RCC 7860 (cell line): Measurements from ENCODE around the gene RSU1.

Source experiments
- DNase-seq: peaks from one replicate; pipeline ENCODE4 v3.0.0-alpha.2; 2015; ENCODE audit warnings: low spot score
- FAIRE-seq: peaks from 2 replicates; lab custom pipeline; 2012; peaks lifted over from hg19 to GRCh38; lab: Jason Lieb, UNC

The RSU1 gene

DNA sequence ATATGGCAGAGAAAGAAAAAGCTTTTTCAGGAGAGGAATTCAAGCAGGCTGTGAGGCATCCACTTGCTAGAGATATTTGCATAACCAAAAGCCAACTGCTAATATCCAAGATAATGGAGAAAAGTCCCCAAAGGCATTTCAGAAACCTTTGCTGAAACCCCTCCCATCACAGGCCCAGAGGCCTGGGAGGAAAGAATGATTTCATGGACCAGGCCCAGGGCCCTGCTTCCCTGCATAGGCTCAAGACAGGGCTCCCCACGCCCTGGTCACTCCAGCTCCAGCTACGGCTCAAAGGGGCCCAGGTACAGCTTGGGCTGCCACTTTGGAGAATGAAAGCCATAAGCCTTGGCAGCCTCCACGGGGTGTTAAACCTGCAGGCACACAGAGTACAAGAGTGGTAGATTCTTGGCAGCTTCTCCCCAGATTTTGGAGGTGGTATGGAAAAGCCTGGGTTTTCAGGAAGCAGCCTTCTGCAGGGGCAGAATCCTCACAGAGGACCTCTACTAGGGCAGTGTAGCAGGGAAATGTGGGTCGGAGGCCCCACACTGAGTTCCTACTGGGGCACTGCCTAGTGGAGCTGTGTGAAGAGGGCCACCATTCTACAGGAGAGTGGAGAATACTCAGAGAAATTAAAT, 5.6 kb upstream of the RSU1 start:
- FAIRE-seq (no peak), DNase-seq (no peak)

DNA sequence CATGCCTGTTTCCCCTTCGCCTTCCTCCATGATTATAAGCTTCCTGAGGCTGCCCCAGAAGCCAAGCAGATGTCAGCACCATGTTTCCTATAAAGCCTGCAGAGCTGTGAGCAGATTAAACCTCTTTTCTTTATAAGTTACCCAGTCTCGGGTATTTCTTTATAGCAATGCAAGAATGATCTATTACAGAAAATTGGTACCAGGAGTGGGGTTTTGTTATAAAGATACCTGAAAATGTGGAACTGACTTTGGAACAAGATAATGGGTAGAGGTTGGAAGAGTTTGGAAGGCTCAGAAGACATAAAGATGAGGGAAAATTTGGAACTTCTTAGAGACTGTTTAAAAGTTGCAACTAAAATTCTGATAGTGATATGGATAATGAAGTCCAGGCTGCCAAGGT, 4.8 kb upstream of the RSU1 start:
- FAIRE-seq (no peak), DNase-seq (no peak)

DNA sequence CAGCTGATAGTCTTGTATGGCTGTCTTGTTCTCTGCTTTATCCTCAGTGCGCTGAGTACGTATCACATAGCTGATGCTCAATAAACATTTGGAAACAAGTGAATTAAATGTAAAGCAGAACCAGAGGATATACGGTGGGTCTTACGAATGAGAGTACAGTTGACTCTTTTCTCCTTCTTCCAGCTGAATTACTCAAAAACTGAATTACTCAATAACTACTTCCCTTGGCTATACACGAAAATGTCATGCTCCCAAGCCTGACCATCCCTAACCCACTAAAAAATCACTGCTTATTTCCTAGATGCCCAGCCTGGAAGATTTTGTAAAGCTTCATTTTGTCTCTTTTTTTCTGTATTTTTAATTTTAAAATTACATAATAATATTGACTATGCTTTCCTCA, 3.2 kb upstream of the RSU1 start:
- no peak for DNase-seq
- no peak for FAIRE-seq

DNA sequence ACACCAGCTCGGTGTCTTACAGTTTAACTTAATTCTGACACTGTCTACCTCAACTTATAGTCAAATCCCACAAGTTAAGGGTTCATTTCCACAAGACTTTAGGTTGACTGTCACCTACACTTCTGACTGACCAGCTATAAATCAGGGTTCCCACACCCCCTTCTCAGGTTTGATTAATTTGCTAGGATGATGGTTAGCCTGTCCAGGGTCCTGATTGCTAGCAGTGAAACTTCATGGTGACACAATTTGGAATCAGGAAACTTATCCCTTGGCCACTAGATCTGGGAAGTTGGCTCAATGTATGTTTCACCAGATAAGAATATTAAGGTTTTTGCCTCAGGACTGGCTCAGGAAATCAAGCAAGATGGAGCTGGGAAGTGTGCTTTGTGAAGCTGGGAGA, 2.8 kb upstream of the RSU1 start:
- DNase-seq (no peak), FAIRE-seq (no peak)

DNA sequence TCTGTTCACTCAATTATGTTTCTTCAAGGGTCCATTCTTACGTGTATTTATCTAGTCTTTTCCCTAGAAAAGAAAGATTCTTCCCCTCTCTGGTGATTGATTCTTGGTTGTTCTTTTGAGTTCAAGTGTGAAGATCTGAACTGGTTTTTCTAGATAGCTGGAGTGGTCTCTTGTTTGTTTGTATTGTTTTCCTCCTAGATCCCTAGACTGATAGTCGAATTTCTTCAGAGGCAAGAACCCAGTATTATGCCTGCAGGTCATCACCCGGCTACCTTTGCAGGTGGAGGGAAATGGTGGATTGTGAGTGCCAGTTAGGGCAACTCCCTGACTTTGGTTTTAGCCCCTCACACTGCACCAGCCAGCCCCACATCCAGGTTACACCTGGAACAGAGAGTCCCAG, 2.2 kb upstream of the RSU1 start:
- FAIRE-seq (no peak), DNase-seq (no peak)

DNA sequence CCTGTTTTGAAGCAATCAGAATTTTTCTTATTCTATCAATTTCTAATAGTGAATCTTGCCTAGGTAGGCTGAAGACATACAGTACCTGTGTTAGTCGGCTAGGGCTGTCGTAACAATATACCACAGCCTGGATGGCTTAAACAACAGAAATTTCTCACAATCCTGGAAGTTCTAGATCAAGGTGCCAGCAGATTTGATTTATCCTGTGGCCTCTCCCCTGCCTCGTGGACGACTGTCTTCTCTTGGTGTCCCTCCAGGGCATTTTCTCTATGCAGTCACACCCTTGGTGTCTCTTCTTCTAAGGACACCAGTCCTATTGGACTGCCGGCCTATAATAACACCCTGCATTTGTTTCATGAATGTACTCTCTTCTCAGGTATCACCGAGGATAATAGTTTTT, 1.8 kb upstream of the RSU1 start:
- DNase-seq (no peak), FAIRE-seq (no peak)

DNA sequence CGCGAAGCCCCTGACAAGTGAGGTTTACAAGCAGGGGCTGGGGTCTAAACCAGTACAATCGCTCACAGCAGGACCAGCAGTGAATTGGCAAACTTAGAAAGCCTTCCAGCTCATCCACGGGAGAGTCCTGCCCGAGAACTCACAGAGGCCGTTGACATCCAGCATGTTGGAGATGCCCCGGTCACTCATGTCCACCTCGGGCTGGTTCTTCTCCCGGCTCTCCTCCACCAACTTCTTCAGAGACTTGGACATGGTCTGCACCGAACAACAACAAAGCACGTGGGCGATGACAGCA, 447 bp downstream of the RSU1 start:
- DNase-seq = no peak
- FAIRE-seq = no peak

DNA sequence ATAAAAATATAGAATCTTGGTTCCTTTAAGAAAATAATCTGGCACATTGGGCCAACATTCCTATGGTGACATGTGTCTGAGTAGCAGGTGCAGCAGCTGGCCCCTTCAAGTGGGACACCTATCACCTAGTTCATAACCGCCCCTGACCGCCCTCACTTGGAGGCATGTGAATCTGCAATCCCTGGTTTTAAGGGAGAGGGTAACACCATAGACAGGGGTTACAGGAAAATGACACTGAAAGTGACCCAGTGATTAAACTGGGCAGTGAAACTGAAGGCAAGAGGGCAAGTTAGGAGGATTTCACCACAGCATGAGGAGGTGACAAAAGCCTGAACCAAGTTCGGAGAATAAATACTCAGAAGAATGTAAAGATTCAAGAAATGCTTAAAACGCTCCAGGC, 1.1 kb downstream of the RSU1 start:
- DNase-seq (no peak), FAIRE-seq (no peak)

DNA sequence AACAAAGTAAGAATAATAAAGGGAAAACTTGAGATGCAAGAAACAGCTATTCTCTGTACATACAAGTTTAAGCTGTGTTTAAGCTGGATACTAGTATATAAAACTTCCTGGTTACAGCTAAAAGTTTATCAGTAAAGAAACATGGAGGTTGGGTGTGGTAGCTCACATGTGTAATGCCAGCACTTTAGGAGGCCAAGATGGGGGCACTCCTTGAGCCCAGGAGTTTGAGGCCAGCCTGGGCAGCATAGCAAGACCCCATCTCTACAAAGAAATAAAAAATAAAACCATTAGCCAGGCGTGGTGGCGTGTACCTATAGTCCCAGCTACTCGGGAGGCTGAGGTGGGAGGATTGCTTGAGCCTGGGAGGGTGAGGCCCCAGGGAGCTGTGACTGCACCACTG, 3.2 kb downstream of the RSU1 start:
- DNase-seq = no peak
- no peak for FAIRE-seq

DNA sequence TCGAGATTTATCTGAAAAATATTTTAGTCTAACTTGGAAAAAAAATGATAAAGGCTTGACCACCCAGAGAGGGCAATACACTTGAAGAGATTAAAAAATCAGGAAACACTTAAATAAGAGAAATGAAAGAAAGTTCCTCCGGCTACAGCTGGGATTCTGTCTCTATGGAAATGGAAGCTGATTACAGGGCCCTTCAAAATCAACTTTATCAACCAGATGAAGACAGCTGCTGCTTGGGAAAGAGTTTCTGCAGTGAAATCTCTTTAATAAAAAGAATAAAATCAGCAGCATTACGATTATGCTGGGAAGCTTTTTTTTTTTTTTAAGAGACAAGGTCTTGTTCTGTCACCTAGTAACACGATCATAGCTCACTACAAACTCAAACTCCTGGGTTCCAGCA, 4.5 kb downstream of the RSU1 start:
- FAIRE-seq = no peak
- no peak for DNase-seq

DNA sequence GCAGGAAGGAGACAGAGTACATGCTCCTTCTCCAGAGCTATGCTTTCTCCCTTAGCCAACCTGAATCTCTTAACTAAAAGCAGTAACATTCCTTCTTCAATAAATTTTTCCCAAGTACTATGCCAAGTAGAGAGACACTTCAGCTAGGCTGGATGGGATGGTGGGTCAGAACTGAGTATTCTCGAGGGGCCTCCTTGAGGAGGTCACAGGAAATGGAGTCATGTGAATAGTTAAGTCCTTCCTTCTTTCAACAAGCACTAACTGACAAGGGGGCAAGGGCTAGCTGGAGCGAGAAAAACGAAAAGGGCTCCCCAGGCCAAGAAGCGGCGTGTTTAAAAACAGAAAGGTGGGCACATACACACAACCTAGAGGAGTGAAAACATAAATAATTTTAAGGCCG, 5.5 kb downstream of the RSU1 start:
- FAIRE-seq = no peak

DNA sequence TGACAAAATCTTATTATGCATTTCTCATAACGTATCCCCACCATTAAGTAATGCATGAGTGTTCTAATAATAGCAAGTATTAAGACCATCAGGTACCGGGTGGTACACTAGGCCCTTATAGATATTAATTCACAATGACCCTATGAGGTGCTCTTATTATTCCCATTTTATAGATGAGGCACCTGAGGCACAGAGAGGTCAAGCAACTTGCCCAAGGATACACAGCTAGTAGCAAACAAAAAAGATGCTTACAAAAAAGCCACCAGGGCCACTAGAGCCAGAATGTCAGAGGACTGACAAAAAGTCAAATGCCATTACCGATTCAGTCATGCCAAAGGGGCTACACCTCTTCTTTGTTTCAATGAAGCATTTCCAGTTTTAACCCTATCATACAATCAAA, 5.9 kb downstream of the RSU1 start:
- FAIRE-seq = no peak

More for the DNA sequence above, 5.5 kb downstream of the RSU1 start:
- DNase-seq = no peak

DNA sequence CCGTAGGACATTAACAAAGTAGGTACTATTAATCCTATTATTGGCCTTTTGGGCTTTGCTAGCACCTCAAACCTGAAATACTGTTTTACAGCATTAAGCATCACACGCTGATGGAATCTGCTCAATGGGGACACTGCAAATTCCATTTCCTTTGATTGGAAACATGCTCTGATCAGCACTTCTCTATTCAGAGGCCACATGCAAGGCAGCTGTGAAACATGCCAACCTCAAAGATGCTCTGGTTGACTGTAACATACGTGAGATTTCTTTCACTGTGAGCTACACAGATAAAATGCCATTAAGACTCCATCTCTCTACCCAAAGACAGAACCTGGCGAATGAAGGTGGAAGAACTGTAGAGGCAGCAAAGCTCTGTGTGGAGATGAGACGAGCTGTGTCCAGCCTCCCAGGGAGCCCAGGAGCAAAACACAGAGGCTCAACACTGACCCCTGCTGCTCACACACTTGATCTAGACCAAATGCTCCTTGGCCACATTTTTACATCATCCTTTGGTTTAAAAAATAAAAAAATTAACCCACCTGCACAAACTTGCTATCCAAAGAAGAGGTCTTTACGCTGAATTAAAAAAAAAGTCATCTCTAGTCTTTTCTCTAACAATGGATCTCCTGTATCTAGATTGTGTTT, 8.0 kb downstream of the RSU1 start:
- DNase-seq = no peak
- FAIRE-seq = no peak

More for the DNA sequence above, 5.9 kb downstream of the RSU1 start:
- no peak for DNase-seq

DNA sequence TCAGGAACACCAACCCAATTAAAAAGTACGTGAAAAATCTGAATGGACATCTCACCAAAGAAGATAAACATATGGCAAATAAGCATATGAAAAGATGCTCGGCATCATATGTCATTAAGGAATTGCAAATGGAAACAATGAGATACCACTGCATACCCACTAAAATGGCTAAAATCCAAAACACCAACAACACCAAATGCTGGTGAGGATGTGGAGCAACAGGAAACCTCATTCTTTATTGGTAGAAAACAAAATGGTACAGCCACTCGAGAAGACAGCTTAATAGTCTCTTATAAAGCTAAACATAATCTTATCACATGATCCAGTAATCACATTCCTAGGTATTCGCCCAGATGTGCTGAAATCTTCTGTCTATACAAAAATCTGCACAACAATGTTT, 13.1 kb downstream of the RSU1 start:
- no peak for FAIRE-seq
- no peak for DNase-seq

DNA sequence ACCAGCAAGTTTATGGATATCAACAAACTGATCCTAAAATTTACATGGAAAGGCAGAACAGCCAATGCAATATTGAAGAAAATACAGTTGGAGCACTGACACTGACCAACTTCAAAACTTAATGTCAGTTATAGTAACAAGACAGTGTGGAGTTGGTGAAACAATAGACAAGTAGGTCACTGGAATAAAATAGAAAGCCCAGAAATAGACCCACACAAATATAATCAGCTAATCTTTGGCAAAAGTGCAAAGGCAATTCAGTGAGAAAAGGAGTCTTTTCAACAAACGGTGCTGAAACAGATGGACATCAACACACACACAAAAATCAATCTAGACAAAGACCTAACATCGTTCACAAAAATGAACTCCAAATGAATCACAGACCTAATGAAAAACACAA, 13.8 kb downstream of the RSU1 start:
- DNase-seq (no peak), FAIRE-seq (no peak)

DNA sequence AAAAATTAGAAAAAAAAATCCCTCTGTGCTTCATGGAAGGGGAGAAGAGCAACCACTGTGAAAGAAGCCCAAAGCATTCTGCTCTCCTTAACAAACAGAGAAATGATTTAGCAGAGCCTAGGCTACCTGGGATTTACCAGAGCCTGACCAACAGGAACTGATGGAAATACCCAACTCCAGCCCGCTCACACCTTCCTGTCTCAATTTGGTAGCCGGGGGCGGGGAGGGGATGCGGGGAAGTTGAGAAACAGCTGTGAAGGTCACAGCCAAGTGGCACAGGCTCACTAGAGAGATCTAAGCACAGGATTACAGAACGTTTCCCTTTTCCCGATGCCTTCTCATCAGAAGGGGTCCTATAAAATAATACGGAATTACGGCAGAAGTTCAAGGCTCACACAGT, 17.6 kb downstream of the RSU1 start:
- FAIRE-seq = no peak

DNA sequence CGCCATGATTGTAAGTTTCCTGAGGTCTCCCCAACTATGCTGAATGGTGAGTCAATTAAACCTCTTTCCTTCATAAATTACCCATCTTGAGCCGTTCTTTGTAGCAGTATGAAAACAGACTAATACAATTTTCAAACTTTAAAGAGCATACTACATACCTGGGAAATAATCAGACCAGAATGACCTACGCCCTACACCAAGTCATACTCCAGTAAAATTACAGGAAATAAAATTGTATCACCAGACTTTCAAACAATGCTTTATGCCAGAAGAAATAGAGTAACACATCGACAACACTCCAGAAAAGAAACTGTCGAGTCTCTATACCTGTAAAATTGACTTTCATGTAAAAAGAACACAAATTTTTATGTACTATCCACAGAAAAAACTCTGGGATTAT, 18.7 kb downstream of the RSU1 start:
- no peak for FAIRE-seq
- no peak for DNase-seq

More for the DNA sequence above, 17.6 kb downstream of the RSU1 start:
- DNase-seq = no peak

DNA sequence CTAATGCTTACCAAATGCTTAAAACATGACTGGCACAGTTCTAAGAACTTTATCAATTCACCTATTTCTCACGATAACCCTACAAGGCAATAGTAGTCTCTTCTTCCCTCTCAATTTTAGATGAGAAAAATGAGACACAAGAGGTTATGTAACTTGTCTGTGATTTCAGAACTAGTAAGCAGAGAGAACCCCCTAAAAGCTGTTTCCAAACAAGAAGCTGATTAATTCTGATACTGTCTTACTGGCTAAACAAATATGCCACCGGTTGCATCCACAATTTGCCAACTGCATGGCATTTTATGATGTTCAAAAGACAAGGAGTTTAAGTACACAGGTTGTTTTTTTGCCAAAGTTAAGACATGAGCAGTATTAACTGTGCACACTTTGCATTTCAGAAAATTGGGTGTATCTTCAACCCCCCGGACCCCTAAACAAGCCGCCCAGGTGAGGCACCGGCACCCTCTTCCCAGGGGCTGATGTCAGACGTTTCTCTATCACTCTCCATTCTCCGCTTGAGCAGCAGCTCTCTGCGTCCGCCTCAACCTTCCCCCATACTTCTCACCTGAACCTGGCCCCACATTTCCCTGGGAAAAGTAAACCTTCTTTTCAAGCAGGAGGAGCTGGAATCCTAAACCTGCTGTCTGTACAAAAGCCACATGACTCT, 21.7 kb downstream of the RSU1 start:
- FAIRE-seq = no peak
- DNase-seq = no peak

DNA sequence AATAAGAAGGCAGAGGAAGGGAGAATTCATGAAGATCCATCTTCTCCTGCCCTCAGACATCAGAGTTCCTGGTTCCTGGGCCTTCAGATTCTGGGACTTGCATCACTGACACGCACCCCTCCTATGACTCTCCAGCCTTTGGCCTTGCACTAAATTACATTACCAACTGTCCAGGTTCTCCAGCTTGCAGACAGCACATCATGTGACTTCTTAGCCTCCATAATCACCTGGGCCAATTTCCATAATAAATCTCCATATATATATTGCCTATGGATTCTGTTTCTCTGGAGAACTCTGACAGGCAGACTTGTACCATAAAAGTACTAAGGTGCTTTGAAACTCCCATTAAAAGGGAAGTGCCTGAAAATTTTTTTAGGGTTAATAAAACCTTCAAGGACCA, 23.2 kb downstream of the RSU1 start:
- DNase-seq (no peak), FAIRE-seq (no peak)

DNA sequence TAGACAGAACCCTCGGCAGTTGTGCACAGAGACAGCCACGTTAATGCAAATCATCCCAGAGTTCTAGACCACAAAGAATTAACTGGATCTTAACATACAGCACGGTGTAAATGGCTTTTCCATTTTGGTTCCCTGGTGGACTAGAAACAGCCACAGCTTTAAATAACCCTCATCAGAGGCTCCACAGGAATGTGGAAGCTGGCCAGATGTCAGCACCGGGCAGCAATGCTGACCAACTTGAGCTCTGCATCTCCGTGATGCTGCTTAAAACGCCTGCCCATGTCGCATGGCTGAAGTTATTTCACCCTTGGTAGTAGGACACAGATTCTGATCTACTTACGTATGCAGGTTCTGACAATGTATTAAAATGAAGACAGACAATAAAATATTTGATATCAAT, 24.5 kb downstream of the RSU1 start:
- DNase-seq (no peak), FAIRE-seq (no peak)

DNA sequence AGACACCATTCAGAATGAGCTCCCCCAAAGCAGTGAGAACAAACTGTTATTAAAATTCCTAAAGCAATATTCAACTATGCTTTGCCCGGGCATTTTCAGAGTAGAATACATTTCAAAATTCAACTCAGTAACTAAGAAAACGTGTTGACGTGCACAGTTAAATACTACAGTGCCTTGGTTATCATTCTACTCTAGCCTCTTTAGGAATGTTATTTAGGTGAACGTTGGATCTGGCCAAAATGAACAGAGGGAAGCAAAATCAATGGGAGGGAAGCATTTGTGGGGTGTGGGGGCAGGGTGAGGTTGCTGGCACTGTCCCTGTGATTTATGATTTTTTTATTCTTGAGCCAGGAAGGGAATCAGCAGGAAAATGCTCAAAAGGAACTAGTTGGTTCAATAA, 27.5 kb downstream of the RSU1 start:
- no peak for DNase-seq
- no peak for FAIRE-seq

DNA sequence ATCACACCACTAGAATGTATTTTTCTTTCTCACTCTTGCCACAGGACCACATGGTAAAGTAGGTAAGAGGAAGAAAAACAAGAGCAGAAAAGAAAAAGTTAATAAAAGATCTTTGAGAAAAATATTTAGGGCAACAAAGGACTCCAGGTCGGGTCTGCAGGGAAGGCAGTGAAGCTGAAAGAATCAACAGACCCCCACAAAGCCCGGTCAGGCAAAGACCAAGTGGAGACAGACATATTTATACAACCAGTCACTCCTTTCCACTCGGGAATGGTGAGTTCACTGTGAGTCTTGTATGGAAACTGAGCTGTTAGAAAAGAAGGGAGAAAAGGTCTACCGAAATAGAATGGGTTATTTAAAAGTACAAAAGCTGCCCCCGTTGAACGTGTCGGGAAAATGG, 28.0 kb downstream of the RSU1 start:
- DNase-seq (no peak), FAIRE-seq (no peak)

DNA sequence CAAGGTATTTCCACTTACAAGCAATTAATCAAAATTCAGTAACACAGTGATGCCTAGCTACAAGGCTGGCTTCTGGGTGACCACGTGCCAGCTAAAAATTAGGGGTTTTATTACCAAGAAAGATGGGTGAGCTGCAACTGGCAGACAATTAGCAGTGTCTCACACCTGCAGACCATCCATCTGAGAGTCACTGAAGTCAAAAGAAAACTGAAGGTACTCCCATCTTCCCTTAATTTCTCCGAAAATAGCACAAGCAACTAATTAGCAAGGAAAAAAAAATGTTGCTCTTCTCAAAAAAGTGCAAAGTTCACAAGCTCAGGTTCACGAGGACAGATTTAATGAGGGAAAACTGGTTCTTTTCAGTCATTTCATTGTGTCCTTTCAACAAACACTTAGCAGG, 28.4 kb downstream of the RSU1 start:
- FAIRE-seq (no peak), DNase-seq (no peak)
